ENCODE results near the gene ZNF135. TPM values are rescaled to one million over a fixed set of nuclear protein-coding genes. Genes with fewer than 3 reads are reported as not detected.

The ZNF135 gene
- total RNA-seq, 3 donors from 2014 or later (not counting 1 experiment from before 2014, with no cell fraction given), result 1.6 to 4.3 (median 4.3) TPM

DNA sequence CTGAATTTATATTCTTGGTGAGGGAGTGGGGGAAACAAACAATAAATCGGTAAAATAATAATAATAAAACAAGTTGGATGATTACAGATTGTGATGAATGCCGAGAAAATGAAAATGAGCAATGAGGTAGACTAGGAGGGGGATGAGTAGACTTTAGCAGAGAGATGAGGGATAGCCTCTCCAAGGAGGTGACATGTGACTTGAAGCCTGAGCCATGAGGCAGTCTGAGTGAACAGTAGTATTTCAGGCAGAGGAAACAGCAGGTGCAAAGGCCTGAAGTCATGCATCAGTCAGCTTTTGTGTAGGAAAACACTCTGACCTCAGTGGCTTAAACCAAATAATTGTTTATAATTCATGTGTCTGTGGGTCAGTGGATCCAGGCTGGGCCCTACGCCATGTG is 4.6 kb downstream of the ZNF135 start:
- Histone ChIP-seq H3K27ac (ENCODE audit: low read length) (no peak overlapping the region), H3K4me1 (ENCODE audit: control insufficient read depth, insufficient read depth, low read length) (peaks cover 13% of the 10 kb centered on the region), H3K9me3 (ENCODE audit: control insufficient read depth, insufficient read depth, low read length) (peaks cover 64% of the 10 kb centered on the region), H3K27me3 (ENCODE audit: control insufficient read depth, insufficient read depth, low read length) (no peaks in the 10 kb centered on the region), H3K36me3 (ENCODE audit: control insufficient read depth, insufficient read depth, low read length) (peaks cover 3% of the 10 kb centered on the region), H3K4me3 (ENCODE audit: low read length) (no peak overlapping the region)
- peaks cover 3 to 4% of the 10 kb centered on the region in 2 donors for H3K4me1 Mint-ChIP-seq
- H3K27ac Mint-ChIP-seq, result no peak overlapping the region
- ATAC-seq (no peak), DNase-seq (no peak)
- TF ChIP-seq, protein P1, sequence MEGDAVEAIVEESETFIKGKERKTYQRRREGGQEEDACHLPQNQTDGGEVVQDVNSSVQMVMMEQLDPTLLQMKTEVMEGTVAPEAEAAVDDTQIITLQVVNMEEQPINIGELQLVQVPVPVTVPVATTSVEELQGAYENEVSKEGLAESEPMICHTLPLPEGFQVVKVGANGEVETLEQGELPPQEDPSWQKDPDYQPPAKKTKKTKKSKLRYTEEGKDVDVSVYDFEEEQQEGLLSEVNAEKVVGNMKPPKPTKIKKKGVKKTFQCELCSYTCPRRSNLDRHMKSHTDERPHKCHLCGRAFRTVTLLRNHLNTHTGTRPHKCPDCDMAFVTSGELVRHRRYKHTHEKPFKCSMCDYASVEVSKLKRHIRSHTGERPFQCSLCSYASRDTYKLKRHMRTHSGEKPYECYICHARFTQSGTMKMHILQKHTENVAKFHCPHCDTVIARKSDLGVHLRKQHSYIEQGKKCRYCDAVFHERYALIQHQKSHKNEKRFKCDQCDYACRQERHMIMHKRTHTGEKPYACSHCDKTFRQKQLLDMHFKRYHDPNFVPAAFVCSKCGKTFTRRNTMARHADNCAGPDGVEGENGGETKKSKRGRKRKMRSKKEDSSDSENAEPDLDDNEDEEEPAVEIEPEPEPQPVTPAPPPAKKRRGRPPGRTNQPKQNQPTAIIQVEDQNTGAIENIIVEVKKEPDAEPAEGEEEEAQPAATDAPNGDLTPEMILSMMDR (IDR thresholded peaks at IDR 0.05), result no peak
- intact Hi-C loops (cut with micrococcal nuclease), result no loop called here
- 95% methylated on average over 3 of the region's 3 CpGs for WGBS (ENCODE audit: insufficient coverage)
- H3K36me3 Mint-ChIP-seq, result peaks cover 39% of the 10 kb centered on the region
- peaks cover 9 to 20% of the 10 kb centered on the region in 2 donors for H3K9me3 Mint-ChIP-seq
- H3K27me3 Mint-ChIP-seq (ENCODE audit: low read depth in 2 of 2), result no peaks in the 10 kb centered on the region
- no peak overlapping the region for H3K4me3 Mint-ChIP-seq

DNA sequence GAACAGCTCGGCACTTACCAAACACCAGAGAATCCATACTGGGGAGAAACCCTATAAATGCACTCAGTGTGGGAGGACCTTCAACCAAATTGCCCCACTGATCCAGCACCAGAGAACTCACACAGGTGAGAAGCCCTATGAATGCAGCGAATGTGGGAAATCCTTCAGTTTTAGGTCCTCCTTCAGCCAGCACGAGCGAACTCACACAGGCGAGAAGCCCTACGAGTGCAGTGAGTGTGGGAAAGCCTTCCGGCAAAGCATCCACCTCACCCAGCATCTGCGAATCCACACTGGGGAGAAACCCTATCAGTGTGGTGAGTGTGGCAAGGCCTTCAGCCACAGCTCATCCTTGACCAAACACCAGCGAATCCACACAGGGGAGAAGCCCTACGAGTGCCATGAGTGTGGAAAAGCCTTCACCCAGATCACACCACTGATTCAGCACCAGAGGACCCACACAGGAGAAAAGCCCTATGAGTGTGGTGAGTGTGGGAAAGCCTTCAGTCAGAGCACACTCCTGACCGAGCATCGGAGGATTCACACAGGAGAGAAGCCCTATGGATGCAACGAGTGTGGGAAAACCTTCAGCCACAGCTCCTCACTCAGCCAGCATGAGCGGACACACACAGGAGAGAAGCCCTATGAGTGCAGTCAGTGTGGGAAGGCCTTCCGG is 8.3 kb downstream of the ZNF135 start:
- Mint-ChIP-seq H3K36me3 (peaks cover 42% of the 10 kb centered on the region), H3K27me3 (ENCODE audit: low read depth in 2 of 2) (no peaks in the 10 kb centered on the region), H3K4me1 (no peaks in the 10 kb centered on the region), H3K9me3 (peaks cover 14 to 20% of the 10 kb centered on the region in 2 donors), H3K4me3 (no peak overlapping the region), H3K27ac (no peak overlapping the region)
- Histone ChIP-seq H3K4me1 (ENCODE audit: control insufficient read depth, insufficient read depth, low read length) (no peaks in the 10 kb centered on the region), H3K4me3 (ENCODE audit: low read length) (no peak overlapping the region), H3K9me3 (ENCODE audit: control insufficient read depth, insufficient read depth, low read length) (peaks cover 69% of the 10 kb centered on the region), H3K27ac (ENCODE audit: low read length) (no peak overlapping the region), H3K27me3 (ENCODE audit: control insufficient read depth, insufficient read depth, low read length) (no peaks in the 10 kb centered on the region), H3K36me3 (ENCODE audit: control insufficient read depth, insufficient read depth, low read length) (peaks cover 3% of the 10 kb centered on the region)
- intact Hi-C loops (cut with micrococcal nuclease), result no loop called here
- DNase-seq, result no peak
- 97% methylated on average over 13 of the region's 15 CpGs for WGBS (ENCODE audit: insufficient coverage)
- ATAC-seq, result no peak
- TF ChIP-seq, protein P1 (IDR thresholded peaks at IDR 0.05), result no peak

DNA sequence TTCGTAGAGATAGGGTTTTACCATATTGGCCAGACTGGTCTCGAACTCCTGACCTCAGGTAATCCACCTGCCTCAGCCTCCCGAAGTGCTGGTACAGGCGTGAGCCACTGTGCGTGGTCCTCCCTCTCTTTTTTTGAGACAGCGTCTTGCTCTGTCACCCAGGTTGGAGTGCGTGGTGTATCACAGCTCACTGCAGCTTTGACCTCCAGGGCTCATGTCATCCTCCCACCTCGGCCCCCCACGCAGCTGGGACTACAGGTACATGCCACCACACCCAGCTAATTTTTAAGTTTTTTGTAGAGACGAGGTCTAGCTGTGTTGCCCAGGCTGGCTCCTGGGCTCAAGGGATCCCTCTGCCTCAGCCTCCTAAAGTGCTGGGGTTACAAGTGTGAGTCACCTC is 20.7 kb downstream of the ZNF135 start:
- Histone ChIP-seq H3K4me3 (ENCODE audit: low read length) (no peak overlapping the region), H3K36me3 (ENCODE audit: control insufficient read depth, insufficient read depth, low read length) (no peaks in the 10 kb centered on the region), H3K27me3 (ENCODE audit: control insufficient read depth, insufficient read depth, low read length) (no peaks in the 10 kb centered on the region), H3K27ac (ENCODE audit: low read length) (no peak overlapping the region), H3K4me1 (ENCODE audit: control insufficient read depth, insufficient read depth, low read length) (no peaks in the 10 kb centered on the region), H3K9me3 (ENCODE audit: control insufficient read depth, insufficient read depth, low read length) (peaks cover 73% of the 10 kb centered on the region)
- TF ChIP-seq, protein P1 (IDR thresholded peaks at IDR 0.05), result no peak
- H3K4me3 Mint-ChIP-seq, result no peak overlapping the region
- H3K27ac Mint-ChIP-seq, result no peak overlapping the region
- intact Hi-C loops (cut with micrococcal nuclease), result no loop called here
- H3K9me3 Mint-ChIP-seq, result peaks cover 10 to 18% of the 10 kb centered on the region in 2 donors
- no peaks in the 10 kb centered on the region for H3K27me3 Mint-ChIP-seq (ENCODE audit: low read depth in 2 of 2)
- no peak for DNase-seq
- 93% methylated on average over 10 of the region's 10 CpGs for WGBS (ENCODE audit: insufficient coverage)
- peaks cover 29% of the 10 kb centered on the region for H3K36me3 Mint-ChIP-seq
- no peak for ATAC-seq
- H3K4me1 Mint-ChIP-seq, result no peaks in the 10 kb centered on the region

DNA sequence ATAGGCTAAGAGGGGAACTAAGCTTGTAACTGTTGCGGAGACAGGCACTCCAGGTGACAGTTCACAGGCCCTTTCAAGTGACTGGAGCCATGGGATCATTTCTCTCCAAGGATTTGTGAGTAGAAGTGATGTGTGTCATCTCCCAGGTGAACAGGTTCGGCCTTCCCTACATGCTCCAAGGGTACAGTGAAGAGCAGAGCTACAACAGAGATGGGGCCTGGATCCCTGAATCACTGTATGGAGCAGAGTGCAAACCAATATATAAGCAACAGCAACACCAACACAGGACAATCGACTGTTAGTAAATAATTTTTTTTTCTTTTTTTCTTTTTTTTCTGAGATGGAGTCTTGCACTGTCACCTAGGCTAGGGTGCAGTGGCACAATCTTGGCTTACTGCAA is 23.9 kb downstream of the ZNF135 start:
- peaks cover 8 to 12% of the 10 kb centered on the region in 2 donors for H3K9me3 Mint-ChIP-seq
- 87% methylated on average over 3 of the region's 3 CpGs for WGBS (ENCODE audit: insufficient coverage)
- Histone ChIP-seq H3K27ac (ENCODE audit: low read length) (no peak overlapping the region), H3K27me3 (ENCODE audit: control insufficient read depth, insufficient read depth, low read length) (no peaks in the 10 kb centered on the region), H3K4me3 (ENCODE audit: low read length) (no peak overlapping the region), H3K36me3 (ENCODE audit: control insufficient read depth, insufficient read depth, low read length) (no peaks in the 10 kb centered on the region), H3K9me3 (ENCODE audit: control insufficient read depth, insufficient read depth, low read length) (peaks cover 74% of the 10 kb centered on the region), H3K4me1 (ENCODE audit: control insufficient read depth, insufficient read depth, low read length) (no peaks in the 10 kb centered on the region)
- peaks cover 21% of the 10 kb centered on the region for H3K36me3 Mint-ChIP-seq
- H3K4me1 Mint-ChIP-seq, result no peaks in the 10 kb centered on the region
- intact Hi-C loops (cut with micrococcal nuclease), result no loop called here
- TF ChIP-seq, protein P1 (IDR thresholded peaks at IDR 0.05), result no peak
- no peaks in the 10 kb centered on the region for H3K27me3 Mint-ChIP-seq (ENCODE audit: low read depth in 2 of 2)
- no peak overlapping the region for H3K27ac Mint-ChIP-seq
- DNase-seq (no peak), ATAC-seq (no peak)
- H3K4me3 Mint-ChIP-seq, result no peak overlapping the region

All from natural killer cell (primary cell).